IPS-20b (cell line): Measurements from ENCODE around the gene NAPB.
A peak's percentile ranks its signal among the peaks of the same experiment; 100 is the strongest.
"Not testable (repeated sequence)": the region's sequence is repeated elsewhere in the genome, so short reads cannot be mapped to it uniquely, and the experiment has no call there.

Experiments used
- H3K27ac ChIP-seq: one replicate; pipeline ENCODE4 v1.5.1; 2013; ENCODE audit warnings: low read length
- H3K27me3 ChIP-seq: 2 replicates; pipeline ENCODE4 v1.6.1; 2013; ENCODE audit warnings: mild to moderate bottlenecking, low read length, inconsistent platforms; ENCODE audit not compliant: insufficient read depth
- H3K36me3 ChIP-seq: 2 replicates; pipeline ENCODE4 v1.6.1; 2013; ENCODE audit warnings: low read depth, mild to moderate bottlenecking, inconsistent platforms, low read length, moderate library complexity; ENCODE audit not compliant: insufficient read depth
- H3K4me1 ChIP-seq: 2 replicates; pipeline ENCODE4 v1.6.1; 2013; ENCODE audit warnings: mild to moderate bottlenecking, control low read depth, inconsistent platforms, low read length, moderate library complexity; ENCODE audit not compliant: insufficient read depth
- H3K4me3 ChIP-seq: 2 replicates; pipeline ENCODE4 v1.5.1; 2013; ENCODE audit warnings: mild to moderate bottlenecking, low read length, inconsistent platforms
- H3K9ac ChIP-seq: 2 replicates; pipeline ENCODE4 v1.6.1; 2013; ENCODE audit warnings: low read depth, mild to moderate bottlenecking, inconsistent platforms, low read length, moderate library complexity
- H3K9me3 ChIP-seq: 2 replicates; pipeline ENCODE4 v1.6.1; 2013; ENCODE audit warnings: mild to moderate bottlenecking, low read depth, low read length, inconsistent platforms; ENCODE audit not compliant: insufficient read depth

Gene NAPB

GRCh38 chr20:23420943-23421931, at the start of gene NAPB:
Gene NAPB, minus strand, starts transcription at chr20:23421488. Its CDS starts 86 bp downstream, at chr20:23421402.
- H3K4me1 ChIP-seq: peaks cover 8% of the 10 kb centered on the region; the same call in 1 of the 2 replicates
- no peaks in the 10 kb centered on the region for H3K9me3 ChIP-seq
- peak within 1 kb of the TSS; percentile 80 for H3K4me3 ChIP-seq
- H3K27me3 ChIP-seq: no peaks in the 10 kb centered on the region
- no peaks in the 10 kb centered on the region for H3K36me3 ChIP-seq
- no peak within 1 kb of the TSS for H3K27ac ChIP-seq
- H3K9ac ChIP-seq: peak within 1 kb of the TSS; percentile 76; the same call in 1 of the 2 replicates

- H3K4me3 ChIP-seq, H3K27me3 ChIP-seq: not testable (repeated sequence)
These were observed 45.7 kb upstream of the NAPB start for GRCh38 chr20:23466961-23467360.

GRCh38 chr20:23461180-23461579, 39.9 kb upstream of the NAPB start:
- no peak overlapping the region for H3K4me3 ChIP-seq

More at GRCh38 chr20:23466961-23467360, 45.7 kb upstream of the NAPB start:
- peaks cover 36% of the 10 kb centered on the region for H3K9me3 ChIP-seq
- not testable (repeated sequence) for H3K36me3 ChIP-seq, H3K9ac ChIP-seq, H3K27ac ChIP-seq, H3K4me1 ChIP-seq

GRCh38 chr20:23459461-23460150, 38.3 kb upstream of the NAPB start:
- Histone ChIP-seq H3K9ac (no peak overlapping the region), H3K9me3 (peaks cover 6% of the 10 kb centered on the region), H3K4me1 (peaks cover 6% of the 10 kb centered on the region; the same call in 1 of the 2 replicates), H3K27me3 (no peaks in the 10 kb centered on the region), H3K36me3 (no peaks in the 10 kb centered on the region), H3K4me3 (no peak overlapping the region), H3K27ac (no peak overlapping the region)

More at GRCh38 chr20:23461180-23461579, 39.9 kb upstream of the NAPB start:
- H3K27ac ChIP-seq: no peak overlapping the region
- H3K27me3 ChIP-seq: no peaks in the 10 kb centered on the region
- H3K9ac ChIP-seq: no peak overlapping the region
- no peaks in the 10 kb centered on the region for H3K36me3 ChIP-seq
- peaks cover 6% of the 10 kb centered on the region; the same call in 1 of the 2 replicates for H3K4me1 ChIP-seq
- H3K9me3 ChIP-seq: peaks cover 18% of the 10 kb centered on the region

- Histone ChIP-seq H3K27me3 (no peaks in the 10 kb centered on the region), H3K4me3 (no peak overlapping the region), H3K4me1 (peaks cover 6% of the 10 kb centered on the region; the same call in 1 of the 2 replicates), H3K27ac (no peak overlapping the region), H3K36me3 (no peaks in the 10 kb centered on the region), H3K9ac (no peak overlapping the region), H3K9me3 (no peaks in the 10 kb centered on the region)
These were observed 35.6 kb upstream of the NAPB start for GRCh38 chr20:23456873-23457272.

GRCh38 chr20:23456409-23456808, 35.1 kb upstream of the NAPB start:
- Histone ChIP-seq H3K9ac (no peak overlapping the region), H3K4me1 (peaks cover 6% of the 10 kb centered on the region; the same call in 1 of the 2 replicates)

GRCh38 chr20:23455639-23456038, 34.4 kb upstream of the NAPB start:
- H3K9ac ChIP-seq: no peak overlapping the region
- no peaks in the 10 kb centered on the region for H3K9me3 ChIP-seq
- no peaks in the 10 kb centered on the region for H3K27me3 ChIP-seq
- no peak overlapping the region for H3K4me3 ChIP-seq
- no peak overlapping the region for H3K27ac ChIP-seq
- H3K4me1 ChIP-seq: peaks cover 3% of the 10 kb centered on the region; the same call in 1 of the 2 replicates
- no peaks in the 10 kb centered on the region for H3K36me3 ChIP-seq

More at GRCh38 chr20:23456409-23456808, 35.1 kb upstream of the NAPB start:
- Histone ChIP-seq H3K9me3 (no peaks in the 10 kb centered on the region), H3K36me3 (no peaks in the 10 kb centered on the region), H3K27me3 (no peaks in the 10 kb centered on the region), H3K27ac (no peak overlapping the region), H3K4me3 (no peak overlapping the region)

GRCh38 chr20:23454816-23455215, 33.5 kb upstream of the NAPB start:
- H3K9me3 ChIP-seq: no peaks in the 10 kb centered on the region
- H3K27ac ChIP-seq: no peak overlapping the region
- no peak overlapping the region for H3K9ac ChIP-seq
- no peaks in the 10 kb centered on the region for H3K36me3 ChIP-seq
- H3K27me3 ChIP-seq: no peaks in the 10 kb centered on the region
- H3K4me3 ChIP-seq: no peak overlapping the region
- H3K4me1 ChIP-seq: no peaks in the 10 kb centered on the region

GRCh38 chr20:23453549-23454543, 32.6 kb upstream of the NAPB start:
- H3K27me3 ChIP-seq: no peaks in the 10 kb centered on the region; the same call in 1 of the 2 replicates
- H3K9me3 ChIP-seq: no peaks in the 10 kb centered on the region
- no peaks in the 10 kb centered on the region for H3K4me1 ChIP-seq
- no peaks in the 10 kb centered on the region for H3K36me3 ChIP-seq
- no peak overlapping the region for H3K27ac ChIP-seq
- no peak overlapping the region for H3K9ac ChIP-seq
- H3K4me3 ChIP-seq: no peak overlapping the region

GRCh38 chr20:23452776-23453175, 31.5 kb upstream of the NAPB start, which contains the start of gene CST11:
Gene CST11, minus strand, starts transcription at chr20:23452876. Its CDS starts 65 bp downstream, at chr20:23452811.
- Histone ChIP-seq H3K4me1 (no peaks in the 10 kb centered on the region), H3K36me3 (no peaks in the 10 kb centered on the region), H3K4me3 (no peak within 1 kb of the TSS), H3K27me3 (no peaks in the 10 kb centered on the region; the same call in 1 of the 2 replicates), H3K9ac (no peak within 1 kb of the TSS), H3K9me3 (no peaks in the 10 kb centered on the region), H3K27ac (no peak within 1 kb of the TSS)
